Loucy (cell line): ENCODE results near the gene MEPCE.

Experiments
- H2AFZ ChIP-seq: fragments of 200-600 bp; sonication (generic); 2 replicates; pipeline ENCODE4 v1.6.0; 2016; ENCODE audit warnings: antibody characterized with exemption, mild to moderate bottlenecking, low read length, moderate library complexity
- H3F3A ChIP-seq: fragments of 200-600 bp; 2 replicates; pipeline ENCODE4 v1.6.0; 2016; ENCODE audit warnings: antibody characterized with exemption, low read depth, mild to moderate bottlenecking
- H3K27me3 ChIP-seq: fragments of 200-600 bp; sonication (generic); 2 replicates; pipeline ENCODE4 v1.6.1; 2014; ENCODE audit warnings: low read length, mild to moderate bottlenecking; ENCODE audit not compliant: insufficient read depth, poor library complexity, severe bottlenecking
- H3K36me3 ChIP-seq: fragments of 200-600 bp; sonication (generic); 2 replicates; pipeline ENCODE4 v1.6.1; 2016; ENCODE audit warnings: low read length; ENCODE audit not compliant: insufficient read depth
- H3K4me1 ChIP-seq: fragments of 200-600 bp; sonication (generic); 2 replicates; pipeline ENCODE4 v1.5.1; 2014; ENCODE audit warnings: low read length, mild to moderate bottlenecking; ENCODE audit not compliant: insufficient read depth, poor library complexity, severe bottlenecking
- H3K4me2 ChIP-seq: fragments of 200-600 bp; sonication (generic); 2 replicates; pipeline ENCODE4 v1.6.0; 2014; ENCODE audit warnings: antibody characterized with exemption, low read length, low read depth, mild to moderate bottlenecking; ENCODE audit not compliant: poor library complexity, severe bottlenecking
- H3K4me3 ChIP-seq: fragments of 200-600 bp; sonication (generic); 2 replicates; pipeline ENCODE4 v1.5.1; 2014; ENCODE audit warnings: low read length, mild to moderate bottlenecking, mixed read lengths; ENCODE audit not compliant: poor library complexity, severe bottlenecking
- H3K79me2 ChIP-seq: fragments of 200-600 bp; sonication (generic); 2 replicates; pipeline ENCODE4 v1.6.1; 2014; ENCODE audit warnings: low read length; ENCODE audit not compliant: insufficient read depth
- H3K9ac ChIP-seq: fragments of 200-600 bp; sonication (generic); 2 replicates; pipeline ENCODE4 v1.6.0; 2014; ENCODE audit warnings: mild to moderate bottlenecking, low read depth, low read length, moderate library complexity; ENCODE audit not compliant: poor library complexity, severe bottlenecking
- H3K9me2 ChIP-seq: fragments of 200-600 bp; sonication (generic); replicated peaks from 2 replicates; pipeline ENCODE4 v1.6.1; 2016; ENCODE audit warnings: low read depth, low read length, mixed read lengths
- H3K9me3 ChIP-seq: fragments of 200-600 bp; sonication (generic); 2 replicates; pipeline ENCODE4 v1.6.1; 2014; ENCODE audit warnings: mild to moderate bottlenecking, antibody characterized with exemption, low read length, low read depth; ENCODE audit not compliant: insufficient read depth
- H4K20me1 ChIP-seq: fragments of 200-600 bp; sonication (generic); 2 replicates; pipeline ENCODE4 v1.6.0; 2014; ENCODE audit warnings: antibody characterized with exemption, low read length, mild to moderate bottlenecking; ENCODE audit not compliant: insufficient read depth, poor library complexity, severe bottlenecking
- EZH2phosphoT487 ChIP-seq: fragments of 200-600 bp; IDR thresholded peaks from 2 replicates; pipeline ENCODE4 v1.6.1; 2018; ENCODE audit warnings: antibody characterized with exemption, mild to moderate bottlenecking, moderate library complexity, borderline replicate concordance
- TF ChIP-seq, protein P1 (sequence below): fragments of 200-600 bp; sonication (generic); conservative IDR thresholded peaks from 2 replicates; pipeline ENCODE4 v1.5.1; 2014; ENCODE audit warnings: mild to moderate bottlenecking, antibody characterized with exemption, low read length

The MEPCE gene

DNA sequence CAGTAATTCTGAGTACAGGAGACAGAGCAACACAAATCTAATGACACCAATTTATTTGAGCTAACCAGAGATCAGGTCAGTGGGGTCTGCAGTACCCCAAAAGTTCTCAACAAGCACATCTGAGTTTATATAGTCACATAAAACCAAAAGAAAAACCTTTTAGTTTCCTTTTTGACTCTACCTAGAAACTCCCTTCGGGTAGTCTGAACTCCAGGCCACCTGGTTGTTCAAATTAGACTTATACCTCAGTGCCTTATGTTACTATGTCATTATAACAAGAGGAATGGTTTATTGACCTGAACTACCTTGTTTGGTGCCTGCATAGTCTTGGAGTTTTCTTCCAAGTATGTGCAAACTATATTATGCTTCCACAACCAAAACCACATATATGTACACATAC lies 15.7 kb upstream of the MEPCE start:
- Histone ChIP-seq H3K4me3 (no peak overlapping the region), H4K20me1 (no peaks in the 10 kb centered on the region), H3K9me3 (no peaks in the 10 kb centered on the region), H3K79me2 (no peaks in the 10 kb centered on the region), H3K4me1 (no peaks in the 10 kb centered on the region), H3K27me3 (no peaks in the 10 kb centered on the region), H3K9me2 (no peaks in the 10 kb centered on the region), H2AFZ (no peak overlapping the region), H3F3A (no peaks in the 10 kb centered on the region), H3K9ac (no peak overlapping the region), H3K4me2 (no peak overlapping the region), H3K36me3 (no peaks in the 10 kb centered on the region)
- no peak for TF ChIP-seq EZH2phosphoT487
- TF ChIP-seq, protein P1, sequence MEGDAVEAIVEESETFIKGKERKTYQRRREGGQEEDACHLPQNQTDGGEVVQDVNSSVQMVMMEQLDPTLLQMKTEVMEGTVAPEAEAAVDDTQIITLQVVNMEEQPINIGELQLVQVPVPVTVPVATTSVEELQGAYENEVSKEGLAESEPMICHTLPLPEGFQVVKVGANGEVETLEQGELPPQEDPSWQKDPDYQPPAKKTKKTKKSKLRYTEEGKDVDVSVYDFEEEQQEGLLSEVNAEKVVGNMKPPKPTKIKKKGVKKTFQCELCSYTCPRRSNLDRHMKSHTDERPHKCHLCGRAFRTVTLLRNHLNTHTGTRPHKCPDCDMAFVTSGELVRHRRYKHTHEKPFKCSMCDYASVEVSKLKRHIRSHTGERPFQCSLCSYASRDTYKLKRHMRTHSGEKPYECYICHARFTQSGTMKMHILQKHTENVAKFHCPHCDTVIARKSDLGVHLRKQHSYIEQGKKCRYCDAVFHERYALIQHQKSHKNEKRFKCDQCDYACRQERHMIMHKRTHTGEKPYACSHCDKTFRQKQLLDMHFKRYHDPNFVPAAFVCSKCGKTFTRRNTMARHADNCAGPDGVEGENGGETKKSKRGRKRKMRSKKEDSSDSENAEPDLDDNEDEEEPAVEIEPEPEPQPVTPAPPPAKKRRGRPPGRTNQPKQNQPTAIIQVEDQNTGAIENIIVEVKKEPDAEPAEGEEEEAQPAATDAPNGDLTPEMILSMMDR, result no peak

- Histone ChIP-seq H3K27me3 (no peaks in the 10 kb centered on the region), H3F3A (no peaks in the 10 kb centered on the region), H3K9me2 (no peaks in the 10 kb centered on the region), H3K4me1 (no peaks in the 10 kb centered on the region), H2AFZ (no peak overlapping the region), H3K9me3 (no peaks in the 10 kb centered on the region), H3K4me3 (no peak overlapping the region), H3K36me3 (no peaks in the 10 kb centered on the region), H3K79me2 (no peaks in the 10 kb centered on the region), H3K4me2 (no peak overlapping the region), H3K9ac (no peak overlapping the region), H4K20me1 (no peaks in the 10 kb centered on the region)
- TF ChIP-seq, protein P1, result no peak
- TF ChIP-seq EZH2phosphoT487, result no peak
These were observed 14.2 kb upstream of the MEPCE start for GRCh38 chr7:100415448-100415847.

- no peaks in the 10 kb centered on the region for H3F3A ChIP-seq
- H2AFZ ChIP-seq, result no peak overlapping the region
- no peaks in the 10 kb centered on the region for H3K4me1 ChIP-seq
These were observed 10.5 kb upstream of the MEPCE start for GRCh38 chr7:100418930-100419659.

More at GRCh38 chr7:100418930-100419659, 10.5 kb upstream of the MEPCE start:
- Histone ChIP-seq H3K4me3 (no peak overlapping the region), H3K79me2 (no peaks in the 10 kb centered on the region), H3K36me3 (no peaks in the 10 kb centered on the region), H4K20me1 (no peaks in the 10 kb centered on the region), H3K4me2 (no peak overlapping the region), H3K27me3 (no peaks in the 10 kb centered on the region), H3K9me3 (no peaks in the 10 kb centered on the region), H3K9me2 (no peaks in the 10 kb centered on the region), H3K9ac (no peak overlapping the region)
- TF ChIP-seq, protein P1, result no peak
